HG03064 (cell line): Measurements from ENCODE around the gene ARHGAP44.
"Not testable (repeated sequence)": the region's sequence is repeated elsewhere in the genome, so short reads cannot be mapped to it uniquely, and the experiment has no call there.

Experiments
- ATAC-seq: cut with Tn5 transposase; IDR thresholded peaks from one replicate; pipeline ENCODE4 v1.9.1; 2021; ENCODE audit warnings: low read depth; ENCODE audit not compliant: unreplicated experiment

ARHGAP44 gene

GRCh38 chr17:12815642-12816141 is 26.4 kb downstream of the ARHGAP44 start:
- ATAC-seq = peak; percentile 99

- ATAC-seq = no peak
Observed at GRCh38 chr17:12821376-12821940, 32.2 kb downstream of the ARHGAP44 start.

GRCh38 chr17:12826431-12826830 is 37.1 kb downstream of the ARHGAP44 start:
- no peak for ATAC-seq

- ATAC-seq = no peak
Observed at GRCh38 chr17:12830777-12831247, 41.5 kb downstream of the ARHGAP44 start.

GRCh38 chr17:12831839-12832238 is 42.5 kb downstream of the ARHGAP44 start:
- no peak for ATAC-seq

GRCh38 chr17:12839042-12839441 is 49.7 kb downstream of the ARHGAP44 start:
- no peak for ATAC-seq

GRCh38 chr17:12842936-12843335 is 53.6 kb downstream of the ARHGAP44 start:
- no peak for ATAC-seq

- ATAC-seq = no peak
Observed at GRCh38 chr17:12850996-12851395, 61.7 kb downstream of the ARHGAP44 start.

- no peak for ATAC-seq
Observed at GRCh38 chr17:12851901-12852435, 62.7 kb downstream of the ARHGAP44 start.

GRCh38 chr17:12853921-12854320 is 64.6 kb downstream of the ARHGAP44 start:
- ATAC-seq = no peak

GRCh38 chr17:12856416-12856815 is 67.1 kb downstream of the ARHGAP44 start:
- no peak for ATAC-seq

GRCh38 chr17:12857592-12857991 is 68.3 kb downstream of the ARHGAP44 start:
- no peak for ATAC-seq

GRCh38 chr17:12859520-12859919 is 70.2 kb downstream of the ARHGAP44 start:
- no peak for ATAC-seq

GRCh38 chr17:12865769-12866168 is 76.5 kb downstream of the ARHGAP44 start:
- no peak for ATAC-seq

GRCh38 chr17:12866244-12866643 is 76.9 kb downstream of the ARHGAP44 start:
- no peak for ATAC-seq

- ATAC-seq = no peak
Observed at GRCh38 chr17:12867726-12868125, 78.4 kb downstream of the ARHGAP44 start.

- ATAC-seq = not testable (repeated sequence)
Observed at GRCh38 chr17:12873415-12874125, 84.3 kb downstream of the ARHGAP44 start.

GRCh38 chr17:12877953-12878669 is 88.8 kb downstream of the ARHGAP44 start:
- no peak for ATAC-seq

GRCh38 chr17:12879096-12879495 is 89.8 kb downstream of the ARHGAP44 start:
- ATAC-seq = not testable (repeated sequence)

- no peak for ATAC-seq
Observed at GRCh38 chr17:12883472-12883871, 94.2 kb downstream of the ARHGAP44 start.

- ATAC-seq = no peak
Observed at GRCh38 chr17:12887088-12887487, 97.8 kb downstream of the ARHGAP44 start.
